ENCODE measurements around the gene PTPN1.

PTPN1 gene
- total RNA-seq, result 130 to 483 (median 170) reads per million in 17 experiments

DNA sequence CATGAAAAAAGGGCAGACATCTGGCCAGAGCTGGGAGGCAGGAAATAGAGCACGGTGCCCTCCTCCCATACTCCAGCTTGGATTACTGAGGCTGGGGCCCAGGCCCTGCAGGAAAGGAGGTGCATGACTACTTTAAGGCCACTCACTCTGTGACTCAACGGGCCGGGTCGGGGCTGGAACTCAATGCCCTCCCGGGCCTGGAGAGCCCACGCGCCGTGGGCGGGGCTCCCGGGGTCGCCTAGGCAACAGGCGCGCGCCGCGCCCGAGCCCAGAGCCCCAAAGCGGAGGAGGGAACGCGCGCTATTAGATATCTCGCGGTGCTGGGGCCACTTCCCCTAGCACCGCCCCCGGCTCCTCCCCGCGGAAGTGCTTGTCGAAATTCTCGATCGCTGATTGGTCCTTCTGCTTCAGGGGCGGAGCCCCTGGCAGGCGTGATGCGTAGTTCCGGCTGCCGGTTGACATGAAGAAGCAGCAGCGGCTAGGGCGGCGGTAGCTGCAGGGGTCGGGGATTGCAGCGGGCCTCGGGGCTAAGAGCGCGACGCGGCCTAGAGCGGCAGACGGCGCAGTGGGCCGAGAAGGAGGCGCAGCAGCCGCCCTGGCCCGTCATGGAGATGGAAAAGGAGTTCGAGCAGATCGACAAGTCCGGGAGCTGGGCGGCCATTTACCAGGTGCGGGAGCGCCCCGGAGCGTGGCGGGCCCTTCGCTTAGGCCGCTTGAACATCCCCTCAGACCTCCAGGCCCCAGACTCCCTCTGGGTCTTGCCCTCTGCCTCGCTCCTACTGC, at the start of gene PTPN1:
Gene PTPN1 (plus strand): TSS at position 461 of the 783 bp plus-strand sequence. CDS start 145 bp downstream, at position 606.
- peak; percentile 100 for DNase-seq

DNA sequence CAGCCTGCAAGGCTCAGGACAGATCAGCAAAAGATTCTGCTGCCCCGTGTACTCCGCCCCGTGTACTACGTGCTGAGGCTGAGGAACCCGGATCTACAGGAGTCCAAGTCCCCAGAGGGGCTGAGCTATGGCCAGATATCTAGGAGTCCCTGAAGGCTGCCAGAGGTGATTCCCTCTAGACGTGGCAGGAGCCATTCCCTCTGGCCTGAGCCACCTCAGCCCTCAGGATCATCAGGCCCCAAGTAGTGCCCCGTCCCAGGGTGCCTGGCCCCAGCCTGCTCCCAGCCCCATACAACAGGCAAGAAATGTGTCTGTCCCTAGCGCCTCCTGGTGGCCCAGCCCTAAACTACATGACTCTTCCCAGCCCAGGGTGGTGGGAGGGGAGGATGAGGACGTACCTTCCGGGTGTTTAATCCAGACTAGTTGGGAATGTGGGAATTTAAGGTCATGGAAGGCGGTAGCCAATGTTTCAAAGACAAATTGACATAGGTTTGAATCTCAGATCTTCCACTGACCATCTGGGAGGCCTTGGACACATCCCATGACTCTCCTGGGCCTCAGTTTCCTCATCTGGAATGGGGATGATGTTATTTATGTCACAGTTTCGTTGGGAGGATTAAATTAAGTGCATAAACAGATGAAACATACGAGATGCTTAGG, 49.4 kb upstream of the PTPN1 start:
- DNase-seq, result peak; percentile 83 to 95 (median 91)

DNA sequence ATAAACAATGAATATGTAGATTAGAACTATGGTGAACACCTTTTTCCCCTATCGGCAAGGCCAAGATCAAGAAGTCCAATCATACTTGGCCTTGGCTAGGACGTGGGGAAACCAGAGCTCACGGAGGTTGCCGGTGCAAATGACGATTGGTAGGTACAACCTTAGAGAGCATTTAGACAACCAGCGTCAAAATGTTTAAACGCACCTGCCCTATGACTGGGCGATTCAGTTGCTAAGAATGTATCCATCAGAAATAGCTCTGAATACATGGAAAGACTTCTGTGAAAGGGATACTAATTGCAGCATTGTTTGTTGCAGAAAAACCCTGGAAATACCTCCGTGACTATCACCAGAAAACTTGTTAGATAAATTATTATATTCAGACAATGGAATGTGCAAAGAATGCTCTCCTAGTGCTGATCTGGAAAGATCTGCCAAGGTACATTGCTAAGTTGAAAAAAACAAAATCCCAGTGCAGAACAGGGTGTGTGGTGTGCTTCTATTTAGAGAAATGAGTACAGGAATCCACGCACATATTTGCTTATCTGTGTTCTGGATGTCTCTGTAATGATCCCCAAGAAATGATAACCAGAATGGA, 48.0 kb upstream of the PTPN1 start:
- no peak for DNase-seq

DNA sequence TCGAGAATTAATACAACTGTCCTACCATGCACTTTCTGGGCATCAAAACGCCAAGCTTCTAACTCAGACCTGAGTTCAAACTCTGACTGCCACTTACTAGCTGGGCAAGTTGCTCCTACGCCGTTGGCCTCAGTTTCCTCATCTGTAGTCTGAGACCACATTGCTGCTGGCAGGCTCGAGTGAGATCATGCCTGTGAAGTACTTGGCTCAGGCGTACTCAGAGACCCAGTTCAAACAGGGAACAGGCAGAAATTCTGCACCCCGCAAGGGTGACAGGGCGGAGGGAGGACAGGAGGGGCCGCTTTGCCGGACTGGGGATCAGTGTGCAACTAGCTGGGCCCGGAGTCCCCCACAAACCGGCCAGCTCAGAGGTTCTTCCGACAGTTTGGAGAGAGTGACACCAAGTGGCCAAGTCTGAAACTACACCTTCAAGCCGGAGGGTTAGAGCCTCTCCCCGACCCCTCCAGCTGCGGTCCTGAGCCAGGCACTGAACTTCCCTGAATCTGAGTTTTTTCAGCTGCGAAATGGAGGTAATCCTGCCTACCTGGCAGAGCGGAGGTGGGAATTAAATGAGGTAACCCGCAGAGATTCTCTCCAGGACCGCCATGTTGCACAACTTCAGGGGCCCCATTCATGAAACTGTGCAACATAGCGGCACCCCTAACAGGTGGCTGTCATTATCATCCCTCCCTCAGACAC, 46.0 kb upstream of the PTPN1 start:
- DNase-seq, result peak; percentile 62 to 77 (median 71)

DNA sequence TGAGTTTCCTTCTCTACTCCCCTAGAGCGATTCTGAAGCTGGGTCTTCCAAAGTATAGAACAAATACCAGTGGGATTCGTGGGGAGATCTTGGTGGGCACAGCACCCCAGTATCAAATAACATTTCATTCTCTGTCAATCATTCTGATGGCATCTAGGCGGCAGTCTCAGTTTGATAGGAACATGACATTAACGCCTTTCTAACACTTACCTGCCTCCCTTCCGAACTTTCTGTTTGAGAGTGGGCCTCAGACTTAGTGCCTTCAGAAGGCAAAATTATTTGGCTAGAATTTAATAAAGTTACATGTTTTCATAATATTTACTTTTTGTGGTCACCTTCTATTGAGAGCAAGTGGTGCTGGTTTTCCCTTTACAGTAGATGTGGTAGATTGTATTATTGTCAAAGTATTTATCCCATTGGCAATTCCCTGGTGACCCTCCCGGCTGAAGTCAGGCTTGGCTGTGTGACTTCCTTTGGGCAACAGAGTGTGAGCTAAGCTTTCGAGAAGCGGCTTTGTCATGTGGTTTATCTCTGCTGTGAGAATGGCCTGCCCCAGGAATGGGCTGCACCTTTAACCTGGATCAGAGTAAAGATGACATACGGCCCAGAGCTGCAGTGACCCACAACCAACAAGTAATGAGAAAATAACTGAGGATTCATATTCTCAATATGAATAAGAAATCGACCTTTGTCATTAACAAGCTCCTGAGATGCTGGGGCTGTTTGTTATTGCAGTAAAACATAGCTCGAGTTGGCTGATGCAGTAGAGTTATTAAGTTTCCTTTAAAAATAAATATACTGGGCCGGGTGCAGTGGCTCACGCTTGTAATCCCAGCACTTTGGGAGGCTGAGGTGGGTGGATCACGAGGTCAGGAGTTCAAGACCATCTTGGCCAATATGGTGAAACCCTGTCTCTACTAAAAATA, 45.2 kb upstream of the PTPN1 start:
- no peak for DNase-seq

- no peak for DNase-seq
Measured at GRCh38 chr20:50467174-50467573, 43.0 kb upstream of the PTPN1 start.

DNA sequence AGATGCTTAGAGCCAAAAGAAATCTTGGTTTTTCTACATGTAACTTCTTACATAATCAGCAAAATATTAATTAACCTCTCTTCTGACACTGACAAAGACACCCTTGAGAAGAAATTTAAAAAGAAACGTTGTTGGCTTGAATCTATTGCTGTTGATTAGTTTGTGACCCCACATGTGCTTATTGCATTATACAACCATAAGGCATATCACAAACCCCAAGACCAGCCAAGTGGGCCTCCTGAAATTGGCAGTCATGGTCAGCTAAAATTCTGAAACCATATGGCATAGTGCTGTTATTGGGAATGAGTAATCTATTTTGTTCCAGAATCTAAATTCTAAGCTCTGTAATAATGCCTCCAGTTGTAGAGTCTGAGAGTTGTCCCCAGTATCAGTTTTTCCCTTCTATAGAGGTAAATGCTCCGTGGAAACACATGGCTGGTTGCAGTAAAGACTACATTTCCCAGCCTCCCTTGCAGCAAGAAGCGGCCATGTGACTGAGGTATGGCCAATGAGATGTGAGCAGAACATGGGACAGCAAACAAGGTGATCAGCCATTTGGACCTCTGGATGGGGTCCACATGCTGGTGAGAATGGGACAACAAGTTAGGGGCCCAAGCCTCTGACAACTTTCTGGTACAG, 42.3 kb upstream of the PTPN1 start:
- peak in 2 of 4 experiments; percentile 51 to 54 for DNase-seq

DNA sequence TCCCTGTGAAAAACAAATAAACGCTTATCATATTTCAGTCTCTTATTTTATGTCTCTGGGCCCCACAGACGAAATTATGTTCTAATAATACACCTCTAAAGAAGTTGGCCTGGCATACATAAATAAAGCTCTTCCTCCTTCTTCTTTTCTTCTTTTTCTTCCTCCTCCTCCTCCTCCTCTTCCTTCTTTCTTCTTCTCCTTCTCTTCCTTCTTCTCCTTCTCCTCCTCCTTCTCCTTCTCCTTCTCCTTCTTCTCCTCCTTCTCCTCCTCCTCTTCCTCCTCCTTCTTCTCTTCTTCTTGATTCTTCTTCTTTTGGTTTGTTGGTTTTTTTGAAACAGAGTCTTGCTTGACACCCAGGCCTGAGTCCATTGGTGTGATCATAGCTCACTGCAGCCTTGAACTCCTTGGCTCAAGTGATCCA, 41.8 kb upstream of the PTPN1 start:
- no peak for DNase-seq

GRCh38 chr20:50469176-50469723, 40.9 kb upstream of the PTPN1 start:
- DNase-seq, result no peak

DNA sequence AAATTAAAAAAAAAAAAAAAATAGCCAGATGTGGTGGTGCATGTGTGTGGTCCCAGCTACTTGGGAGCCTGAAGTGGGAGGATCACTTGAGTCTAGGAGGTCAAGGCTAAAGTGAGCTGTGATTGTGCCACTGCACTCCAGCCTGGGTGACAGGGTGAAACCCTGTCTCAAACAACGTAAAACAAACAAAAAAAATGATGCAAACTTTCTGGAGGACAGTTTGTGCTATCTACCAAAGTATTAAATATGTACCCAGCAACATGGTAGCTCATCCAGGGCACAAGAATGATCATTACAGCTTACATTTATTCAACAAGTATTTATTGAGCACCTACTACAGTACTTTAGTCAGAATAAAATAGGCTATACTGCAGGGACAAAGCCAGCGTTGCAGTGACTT, 40.4 kb upstream of the PTPN1 start:
- DNase-seq, result no peak

DNA sequence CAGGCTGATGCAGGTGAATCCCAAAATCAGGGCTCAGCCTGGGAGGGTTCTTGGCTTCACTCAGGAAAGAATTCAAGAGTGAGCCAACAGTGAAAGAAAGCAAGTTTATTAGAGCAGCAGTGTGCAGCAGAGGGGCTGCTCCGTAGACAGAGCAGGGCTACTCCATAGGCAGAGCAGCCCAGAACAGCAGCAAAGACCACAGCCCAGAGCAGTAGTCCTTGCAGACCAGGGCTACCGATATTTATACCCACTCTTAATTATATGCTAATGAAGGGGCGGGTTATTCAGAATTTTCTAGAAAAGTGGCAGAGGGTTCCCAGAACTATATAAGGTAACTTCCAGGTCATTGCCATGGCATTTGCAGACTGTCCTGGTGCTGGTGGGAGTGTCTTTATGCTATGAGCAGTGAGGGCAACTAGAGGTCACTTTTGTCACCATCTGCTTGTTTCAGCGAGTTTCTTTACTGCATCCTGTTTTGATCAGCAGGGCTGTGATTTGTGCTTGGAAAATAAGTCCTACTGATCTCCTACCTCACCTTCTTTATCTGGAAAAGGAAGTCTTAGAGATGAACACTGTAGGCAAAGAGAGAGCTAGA, 39.8 kb upstream of the PTPN1 start:
- DNase-seq, result peak in 3 of 4 experiments; percentile 58 to 70 (median 62)

DNA sequence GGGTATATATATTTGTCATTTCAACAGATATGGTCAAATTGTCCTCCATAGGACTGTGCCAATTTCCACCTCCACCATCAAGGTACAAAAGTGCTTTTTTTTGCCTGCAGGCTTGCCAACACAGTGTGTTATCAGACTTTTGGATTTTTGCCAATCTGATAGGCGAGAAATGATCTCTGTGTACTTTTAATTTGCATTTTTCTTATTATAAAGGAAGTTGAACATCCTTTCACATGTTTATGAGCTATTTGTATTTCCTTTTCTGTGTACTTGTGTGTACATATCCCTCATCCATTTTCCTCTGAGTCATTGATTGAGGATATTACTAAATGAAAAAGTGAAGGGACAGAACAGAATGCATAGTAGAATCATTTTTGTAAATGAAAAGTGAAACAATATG, 39.0 kb upstream of the PTPN1 start:
- peak in 2 of 4 experiments; percentile 36 to 47 for DNase-seq

DNA sequence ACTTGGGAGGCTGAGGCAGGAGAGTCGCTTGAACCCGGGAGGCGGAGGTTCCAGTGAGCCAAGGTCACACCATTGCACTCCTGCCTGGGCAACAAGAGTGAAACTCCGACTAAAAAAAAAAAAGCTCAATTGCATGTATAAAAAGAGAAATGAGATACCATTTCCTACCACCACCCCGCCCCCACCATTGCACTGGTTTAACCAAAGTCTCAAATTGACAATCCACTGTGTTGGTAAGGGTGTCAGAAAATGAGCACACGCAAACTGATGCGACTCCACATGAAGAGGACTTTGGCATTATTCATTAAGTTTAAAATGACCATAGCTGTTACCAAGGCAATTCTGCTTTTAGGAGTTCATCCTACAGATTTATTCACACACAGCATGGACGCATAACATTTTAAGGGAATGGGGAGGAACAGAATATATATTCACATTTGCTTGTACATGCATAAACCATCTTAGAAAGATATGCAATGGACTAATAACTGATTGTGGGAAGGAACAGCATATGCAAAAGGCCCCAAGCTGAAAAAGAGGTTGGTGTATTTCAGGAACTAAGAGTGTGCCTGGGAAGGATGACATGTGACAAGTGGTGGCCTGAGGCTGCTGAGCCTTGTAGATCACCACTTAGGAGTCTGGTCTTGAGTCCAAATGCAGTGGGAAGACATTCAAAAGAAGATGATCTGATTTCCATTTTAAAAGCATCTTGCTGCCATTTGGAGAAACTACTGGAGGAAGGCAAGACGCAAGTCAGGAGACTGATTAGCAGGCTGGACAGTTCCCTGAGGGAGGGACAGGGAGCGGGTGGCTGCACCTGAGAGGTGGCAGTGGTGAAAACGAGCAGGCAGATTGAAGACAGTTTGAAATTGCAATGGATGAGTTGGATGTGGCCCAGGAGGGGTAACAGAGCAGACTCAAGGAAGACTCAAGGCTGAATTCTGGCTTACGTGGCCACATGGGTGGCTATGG, 37.2 kb upstream of the PTPN1 start:
- peak; percentile 72 to 90 (median 86) for DNase-seq

DNA sequence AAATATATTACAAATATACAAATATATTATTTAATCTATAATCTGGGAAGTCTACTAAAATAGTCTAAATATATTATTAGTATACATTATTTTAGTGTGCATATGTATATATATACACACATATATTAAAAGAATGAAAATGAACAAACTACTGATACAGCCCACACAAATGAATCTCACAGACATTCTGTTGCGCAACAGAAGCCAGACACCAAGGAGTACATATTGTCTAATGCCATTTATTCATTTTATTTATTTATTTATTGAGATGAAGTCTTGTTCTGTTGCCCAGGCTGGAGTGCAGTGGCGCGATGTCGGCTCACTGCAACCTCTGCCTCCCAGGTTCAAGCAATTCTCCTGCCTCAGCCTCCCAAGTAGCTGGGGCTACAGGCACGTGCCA, 35.8 kb upstream of the PTPN1 start:
- peak in 1 of 4 experiments; percentile 41 for DNase-seq

DNA sequence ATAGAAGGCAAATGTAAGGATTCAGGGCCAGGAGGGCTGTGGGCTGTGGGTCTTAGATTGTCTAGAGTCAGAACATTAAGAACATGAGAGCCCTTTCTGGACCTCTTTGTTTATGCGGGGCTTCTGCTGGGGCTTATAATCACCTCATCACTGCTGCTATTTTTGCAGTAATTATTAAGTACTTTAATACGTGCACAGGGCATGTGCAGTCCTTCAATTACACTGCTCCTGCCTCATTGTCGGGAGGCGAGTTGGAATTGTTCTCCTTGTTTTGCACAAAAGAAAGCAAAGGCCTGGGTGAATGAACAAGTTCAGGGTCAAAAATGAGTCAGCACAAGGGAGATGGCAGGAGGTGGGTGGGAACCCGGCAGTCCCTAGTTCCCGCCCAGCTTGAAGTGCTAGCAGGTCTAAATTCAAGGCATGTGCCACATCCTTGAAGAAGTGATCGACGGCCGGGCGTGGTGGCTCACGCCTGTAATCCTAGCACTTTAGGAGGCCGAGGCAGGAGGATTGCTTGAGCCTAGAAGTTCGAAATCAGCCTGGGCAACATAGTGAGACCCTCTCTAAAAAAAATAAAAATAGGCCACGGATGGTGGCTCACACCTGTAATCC, 34.4 kb upstream of the PTPN1 start:
- peak in 3 of 4 experiments; percentile 44 to 61 (median 48) for DNase-seq

GRCh38 chr20:50477239-50477872, 32.8 kb upstream of the PTPN1 start:
- no peak for DNase-seq

DNA sequence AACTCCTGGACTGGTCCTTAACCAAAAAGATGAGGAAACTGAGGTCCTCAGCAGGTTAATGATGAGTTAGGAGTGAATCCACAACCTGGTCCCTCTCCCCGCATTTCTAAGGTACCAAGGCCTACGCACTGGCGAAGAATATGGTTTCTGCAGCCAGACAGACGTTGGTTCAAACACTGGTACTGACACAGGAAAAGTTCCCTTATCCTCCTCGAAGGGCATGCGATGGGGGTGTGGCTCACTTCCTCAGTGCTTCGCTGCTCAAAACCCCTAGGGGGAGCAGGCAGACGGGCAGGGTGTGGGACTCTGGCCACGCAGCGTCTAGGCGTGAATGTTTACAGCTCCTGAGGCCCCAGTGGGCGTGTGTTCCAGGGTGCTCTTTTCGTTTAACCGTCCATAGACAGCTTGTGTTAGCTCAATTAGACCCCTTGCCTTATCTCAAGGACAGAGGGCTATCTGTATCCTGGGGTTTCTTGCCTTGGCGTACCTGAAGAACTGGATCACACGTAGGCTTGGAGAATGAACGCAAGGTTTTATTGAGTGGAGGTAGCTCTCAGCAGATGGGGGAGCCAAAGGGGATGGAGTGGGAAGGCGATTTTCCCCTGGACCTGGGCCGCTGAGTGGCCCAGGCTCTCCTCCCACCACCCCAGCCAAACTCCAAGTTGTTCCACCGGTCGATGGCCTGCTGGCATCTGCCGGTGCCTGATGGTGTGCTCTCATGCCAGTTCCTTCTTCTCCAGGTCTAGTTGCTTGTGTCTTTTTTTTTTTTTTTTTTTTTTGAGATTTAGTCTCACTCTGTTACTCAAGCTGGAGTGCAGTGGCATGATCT, 31.8 kb upstream of the PTPN1 start:
- peak; percentile 86 to 94 (median 92) for DNase-seq
